Ishikawa (cell line): ENCODE data around the gene BTBD9.

Source experiments
- CREB1 ChIP-seq: IDR thresholded peaks from 2 replicates; pipeline ENCODE4 v1.6.1; 2012; ENCODE audit warnings: low read depth
- EP300 ChIP-seq: IDR thresholded peaks from 2 replicates; pipeline ENCODE4 v1.6.1; 2012; ENCODE audit warnings: borderline replicate concordance
- FOXM1 ChIP-seq: IDR thresholded peaks from 2 replicates; pipeline ENCODE4 v1.6.1; 2012; ENCODE audit warnings: low read depth, borderline replicate concordance
- MAX ChIP-seq: IDR thresholded peaks from 2 replicates; pipeline ENCODE4 v1.6.1; 2012
- RAD21 ChIP-seq: IDR thresholded peaks from 2 replicates; pipeline ENCODE4 v1.6.1; 2012; ENCODE audit warnings: low read depth
- REST ChIP-seq: IDR thresholded peaks from 2 replicates; pipeline ENCODE4 v1.6.1; 2012; ENCODE audit warnings: low read depth, mild to moderate bottlenecking
- TAF1 ChIP-seq: IDR thresholded peaks from 2 replicates; pipeline ENCODE4 v1.6.1; 2012; ENCODE audit warnings: low read depth, mild to moderate bottlenecking

- no peak for TF ChIP-seq CREB1
- no peak for TF ChIP-seq RAD21
- no peak for TF ChIP-seq EP300
- TF ChIP-seq TAF1, result no peak
- TF ChIP-seq FOXM1, result no peak
- no peak for TF ChIP-seq MAX
- no peak for TF ChIP-seq REST
Observed at GRCh38 chr6:38167598-38167997, 472.1 kb downstream of the BTBD9 start.
